Measurements from ENCODE around the gene RIPOR3. TPM values are rescaled to one million over a fixed set of nuclear protein-coding genes. Genes with fewer than 3 reads are reported as not detected.
A peak's percentile ranks its signal among the peaks of the same experiment; 100 is the strongest.

RIPOR3 gene
- total and polyA plus RNA-seq, 9 of the 15 experiments (the other 6 are each of a cell fraction or from before 2014, with no cell fraction given) = 3.3 to 62.7 (median 21.4) TPM

DNA sequence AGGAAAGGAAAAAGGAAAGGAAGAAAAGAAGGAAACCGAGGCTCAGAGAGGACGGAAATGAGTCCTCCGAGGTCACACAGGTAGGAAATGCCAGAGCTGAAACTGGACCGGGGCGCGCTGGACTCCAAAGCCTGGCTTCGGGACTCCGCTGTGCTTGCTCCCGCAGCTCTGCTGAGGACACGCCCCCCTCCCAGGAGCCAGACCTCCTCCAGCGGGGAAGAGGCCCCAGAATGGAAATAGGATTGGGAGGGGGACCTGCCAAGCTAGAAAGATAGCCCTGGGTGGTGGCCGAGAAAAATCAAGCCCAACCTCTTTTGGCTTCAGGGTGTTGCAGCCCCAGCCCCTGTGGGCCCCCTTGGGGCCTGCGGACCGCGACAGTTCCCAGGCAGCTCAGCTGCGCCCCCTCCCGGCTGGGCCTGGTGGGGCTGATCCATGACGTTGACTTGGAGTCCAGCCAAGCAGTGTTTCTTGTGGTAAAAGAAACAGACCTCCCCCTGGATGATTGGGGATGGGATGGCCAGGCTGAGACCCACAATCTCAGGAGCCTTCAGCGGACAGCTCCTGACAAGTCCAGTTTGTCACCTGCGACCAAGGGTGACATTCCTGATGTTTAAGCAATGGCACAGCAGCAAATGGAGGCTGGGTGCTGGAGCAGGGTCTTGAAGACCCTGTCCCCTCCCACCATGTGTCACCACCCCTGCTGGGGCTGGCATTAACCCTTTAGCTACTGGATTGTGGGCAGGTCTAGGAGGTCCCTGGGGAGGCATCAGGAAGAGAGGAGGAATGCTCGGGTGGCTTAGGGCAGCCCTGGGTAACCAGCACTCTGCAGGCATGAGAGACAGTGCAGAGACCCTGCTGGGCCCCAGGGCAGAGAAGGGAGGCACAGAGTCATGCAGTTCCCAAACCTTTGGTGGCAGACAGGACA lies 55.4 kb downstream of the RIPOR3 start (continued):
- TF ChIP-seq, protein P1, sequence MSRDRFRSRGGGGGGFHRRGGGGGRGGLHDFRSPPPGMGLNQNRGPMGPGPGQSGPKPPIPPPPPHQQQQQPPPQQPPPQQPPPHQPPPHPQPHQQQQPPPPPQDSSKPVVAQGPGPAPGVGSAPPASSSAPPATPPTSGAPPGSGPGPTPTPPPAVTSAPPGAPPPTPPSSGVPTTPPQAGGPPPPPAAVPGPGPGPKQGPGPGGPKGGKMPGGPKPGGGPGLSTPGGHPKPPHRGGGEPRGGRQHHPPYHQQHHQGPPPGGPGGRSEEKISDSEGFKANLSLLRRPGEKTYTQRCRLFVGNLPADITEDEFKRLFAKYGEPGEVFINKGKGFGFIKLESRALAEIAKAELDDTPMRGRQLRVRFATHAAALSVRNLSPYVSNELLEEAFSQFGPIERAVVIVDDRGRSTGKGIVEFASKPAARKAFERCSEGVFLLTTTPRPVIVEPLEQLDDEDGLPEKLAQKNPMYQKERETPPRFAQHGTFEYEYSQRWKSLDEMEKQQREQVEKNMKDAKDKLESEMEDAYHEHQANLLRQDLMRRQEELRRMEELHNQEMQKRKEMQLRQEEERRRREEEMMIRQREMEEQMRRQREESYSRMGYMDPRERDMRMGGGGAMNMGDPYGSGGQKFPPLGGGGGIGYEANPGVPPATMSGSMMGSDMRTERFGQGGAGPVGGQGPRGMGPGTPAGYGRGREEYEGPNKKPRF (IDR thresholded peaks at IDR 0.05; ENCODE audit: low read depth, low read length) = no peak
- TF ChIP-seq ZBTB7A (IDR thresholded peaks at IDR 0.05; ENCODE audit: borderline replicate concordance, control insufficient read depth, low read depth, low read length) = peak; percentile 97
- TF ChIP-seq, protein P2, sequence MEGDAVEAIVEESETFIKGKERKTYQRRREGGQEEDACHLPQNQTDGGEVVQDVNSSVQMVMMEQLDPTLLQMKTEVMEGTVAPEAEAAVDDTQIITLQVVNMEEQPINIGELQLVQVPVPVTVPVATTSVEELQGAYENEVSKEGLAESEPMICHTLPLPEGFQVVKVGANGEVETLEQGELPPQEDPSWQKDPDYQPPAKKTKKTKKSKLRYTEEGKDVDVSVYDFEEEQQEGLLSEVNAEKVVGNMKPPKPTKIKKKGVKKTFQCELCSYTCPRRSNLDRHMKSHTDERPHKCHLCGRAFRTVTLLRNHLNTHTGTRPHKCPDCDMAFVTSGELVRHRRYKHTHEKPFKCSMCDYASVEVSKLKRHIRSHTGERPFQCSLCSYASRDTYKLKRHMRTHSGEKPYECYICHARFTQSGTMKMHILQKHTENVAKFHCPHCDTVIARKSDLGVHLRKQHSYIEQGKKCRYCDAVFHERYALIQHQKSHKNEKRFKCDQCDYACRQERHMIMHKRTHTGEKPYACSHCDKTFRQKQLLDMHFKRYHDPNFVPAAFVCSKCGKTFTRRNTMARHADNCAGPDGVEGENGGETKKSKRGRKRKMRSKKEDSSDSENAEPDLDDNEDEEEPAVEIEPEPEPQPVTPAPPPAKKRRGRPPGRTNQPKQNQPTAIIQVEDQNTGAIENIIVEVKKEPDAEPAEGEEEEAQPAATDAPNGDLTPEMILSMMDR (IDR thresholded peaks at IDR 0.05 in 2 of 3, conservative IDR thresholded peaks at IDR 0.05 in 1 of 3; ENCODE audit: insufficient read depth in 2 of 3, low read depth in 1 of 3, low read length in 3 of 3) = peak; percentile 96 to 99 (median 97)
- TF ChIP-seq, protein P3, sequence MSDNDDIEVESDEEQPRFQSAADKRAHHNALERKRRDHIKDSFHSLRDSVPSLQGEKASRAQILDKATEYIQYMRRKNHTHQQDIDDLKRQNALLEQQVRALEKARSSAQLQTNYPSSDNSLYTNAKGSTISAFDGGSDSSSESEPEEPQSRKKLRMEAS (CRISPR knock-in tag; IDR thresholded peaks at IDR 0.05) = peak; percentile 12; the same call in 1 of the 2 replicates
- TF ChIP-seq KLF16 (IDR thresholded peaks at IDR 0.05) = peak; percentile 68; the same call in 1 of the 2 replicates
- TF ChIP-seq, protein P4, sequence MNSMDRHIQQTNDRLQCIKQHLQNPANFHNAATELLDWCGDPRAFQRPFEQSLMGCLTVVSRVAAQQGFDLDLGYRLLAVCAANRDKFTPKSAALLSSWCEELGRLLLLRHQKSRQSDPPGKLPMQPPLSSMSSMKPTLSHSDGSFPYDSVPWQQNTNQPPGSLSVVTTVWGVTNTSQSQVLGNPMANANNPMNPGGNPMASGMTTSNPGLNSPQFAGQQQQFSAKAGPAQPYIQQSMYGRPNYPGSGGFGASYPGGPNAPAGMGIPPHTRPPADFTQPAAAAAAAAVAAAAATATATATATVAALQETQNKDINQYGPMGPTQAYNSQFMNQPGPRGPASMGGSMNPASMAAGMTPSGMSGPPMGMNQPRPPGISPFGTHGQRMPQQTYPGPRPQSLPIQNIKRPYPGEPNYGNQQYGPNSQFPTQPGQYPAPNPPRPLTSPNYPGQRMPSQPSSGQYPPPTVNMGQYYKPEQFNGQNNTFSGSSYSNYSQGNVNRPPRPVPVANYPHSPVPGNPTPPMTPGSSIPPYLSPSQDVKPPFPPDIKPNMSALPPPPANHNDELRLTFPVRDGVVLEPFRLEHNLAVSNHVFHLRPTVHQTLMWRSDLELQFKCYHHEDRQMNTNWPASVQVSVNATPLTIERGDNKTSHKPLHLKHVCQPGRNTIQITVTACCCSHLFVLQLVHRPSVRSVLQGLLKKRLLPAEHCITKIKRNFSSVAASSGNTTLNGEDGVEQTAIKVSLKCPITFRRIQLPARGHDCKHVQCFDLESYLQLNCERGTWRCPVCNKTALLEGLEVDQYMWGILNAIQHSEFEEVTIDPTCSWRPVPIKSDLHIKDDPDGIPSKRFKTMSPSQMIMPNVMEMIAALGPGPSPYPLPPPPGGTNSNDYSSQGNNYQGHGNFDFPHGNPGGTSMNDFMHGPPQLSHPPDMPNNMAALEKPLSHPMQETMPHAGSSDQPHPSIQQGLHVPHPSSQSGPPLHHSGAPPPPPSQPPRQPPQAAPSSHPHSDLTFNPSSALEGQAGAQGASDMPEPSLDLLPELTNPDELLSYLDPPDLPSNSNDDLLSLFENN (IDR thresholded peaks at IDR 0.05; ENCODE audit: low read depth in 2 of 2, low read length in 2 of 2) = peak in 1 of 2 experiments; percentile 25; a peak in 1 of 4 replicates
- TF ChIP-seq FIP1L1 (IDR thresholded peaks at IDR 0.05; ENCODE audit: low read depth, low read length, poor library complexity, severe bottlenecking) = no peak
- TF ChIP-seq FOSL1 (tag; conservative IDR thresholded peaks at IDR 0.05) = 0 out of 2 replicates have a peak, but pooled peaks have one; percentile 25
- TF ChIP-seq DPF2 (IDR thresholded peaks at IDR 0.05) = peak; percentile 45
- TF ChIP-seq EP300 (IDR thresholded peaks at IDR 0.05; ENCODE audit: low read length) = peak; percentile 32; the same call in 1 of the 2 replicates
- TF ChIP-seq ARID1B (IDR thresholded peaks at IDR 0.05) = peak; percentile 42; the same call in 1 of the 2 replicates
- 0 out of 4 replicates have a peak, but pooled peaks of 1 of the 2 experiments have one; percentile 13 for TF ChIP-seq FOXA3 (CRISPR knock-in tag; conservative IDR thresholded peaks at IDR 0.05 in 1 of 2, IDR thresholded peaks at IDR 0.05 in 1 of 2)
- no peak for TF ChIP-seq ZZZ3 (IDR thresholded peaks at IDR 0.05)
- no peak for TF ChIP-seq ZNF586 (CRISPR knock-in tag; conservative IDR thresholded peaks at IDR 0.05)
- no peak for TF ChIP-seq ZNF253 (CRISPR knock-in tag; conservative IDR thresholded peaks at IDR 0.05)
- TF ChIP-seq, protein P5, sequence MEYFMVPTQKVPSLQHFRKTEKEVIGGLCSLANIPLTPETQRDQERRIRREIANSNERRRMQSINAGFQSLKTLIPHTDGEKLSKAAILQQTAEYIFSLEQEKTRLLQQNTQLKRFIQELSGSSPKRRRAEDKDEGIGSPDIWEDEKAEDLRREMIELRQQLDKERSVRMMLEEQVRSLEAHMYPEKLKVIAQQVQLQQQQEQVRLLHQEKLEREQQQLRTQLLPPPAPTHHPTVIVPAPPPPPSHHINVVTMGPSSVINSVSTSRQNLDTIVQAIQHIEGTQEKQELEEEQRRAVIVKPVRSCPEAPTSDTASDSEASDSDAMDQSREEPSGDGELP (CRISPR knock-in tag; IDR thresholded peaks at IDR 0.05; ENCODE audit: borderline replicate concordance) = peak; percentile 86
- peak; percentile 33; the same call in 1 of the 2 replicates for TF ChIP-seq SOX6 (IDR thresholded peaks at IDR 0.05)

Data from K562 (cell line).